Measurements from ENCODE around the gene DEGS1. TPM values are rescaled to one million over a fixed set of nuclear protein-coding genes. Genes with fewer than 3 reads are reported as not detected.

The DEGS1 gene
- total RNA-seq, 1 experiment from 2014 or later: 59.8 TPM

GRCh38 chr1:224133741-224134299 is 49.2 kb upstream of the DEGS1 start:
- no peak overlapping the region for H4K8ac ChIP-seq (replicated peaks; ENCODE audit: insufficient read length, low read depth, low read length)
- H4K5ac ChIP-seq (ENCODE audit: insufficient read length, low read depth, low read length): no peak overlapping the region
- H3K27me3 Mint-ChIP-seq (ENCODE audit: low read depth): no peaks in the 10 kb centered on the region
- no peak for TF ChIP-seq CTCF (conservative IDR thresholded peaks at IDR 0.05)
- WGBS (ENCODE audit: extremely low coverage, insufficient read length, low lambda C conversion rate): no CpG with 5 or more reads among the region's 5 CpGs
- no peaks in the 10 kb centered on the region for H3K4me1 ChIP-seq (ENCODE audit: insufficient read depth, low read length)
- no peaks in the 10 kb centered on the region; a peak in 1 of 5 replicates for H3K9me3 Mint-ChIP-seq
- no peak overlapping the region for H3K4me3 Mint-ChIP-seq
- H3K56ac ChIP-seq (ENCODE audit: insufficient read length, low read depth, low read length): no peak overlapping the region
- H3K27ac Mint-ChIP-seq: no peak overlapping the region
- H2BK120ac ChIP-seq (ENCODE audit: low read depth, low read length, poor library complexity, severe bottlenecking): no peak overlapping the region
- no peak overlapping the region for H3K4me2 ChIP-seq (ENCODE audit: insufficient read depth, insufficient read length, low read length)
- no peaks in the 10 kb centered on the region for H3K4me1 Mint-ChIP-seq
- no peaks in the 10 kb centered on the region for H3K23me2 ChIP-seq (ENCODE audit: insufficient read length, low read depth, low read length, poor library complexity, severe bottlenecking)
- H2BK15ac ChIP-seq (ENCODE audit: low read depth, low read length): no peak overlapping the region
- peaks cover 2% of the 10 kb centered on the region for H3K79me1 ChIP-seq (ENCODE audit: insufficient read depth, low read depth, low read length, poor library complexity, severe bottlenecking)
- H3K36me3 Mint-ChIP-seq (ENCODE audit: insufficient read depth in 1 of 3, low read depth in 3 of 3): peaks cover 31 to 68% (median 60%) of the 10 kb centered on the region in 3 experiments; a peak in 6 of 7 replicates
- H3K9ac ChIP-seq (ENCODE audit: extremely low read depth, insufficient read length, low read length): no peak overlapping the region
- H2AFZ ChIP-seq (ENCODE audit: low read length): no peak overlapping the region
- H3K27me3 ChIP-seq (ENCODE audit: insufficient read depth, low read length): no peaks in the 10 kb centered on the region
- H2AK5ac ChIP-seq (ENCODE audit: insufficient read length, low read length): no peak overlapping the region
- H3K9me3 ChIP-seq (ENCODE audit: control insufficient read depth, low read depth, low read length): no peaks in the 10 kb centered on the region
- no peak overlapping the region for H4K91ac ChIP-seq (ENCODE audit: insufficient read length, low read depth, low read length)
- no peak overlapping the region for H3K23ac ChIP-seq (ENCODE audit: insufficient read length, low read depth, low read length)
- H4K20me1 ChIP-seq (ENCODE audit: control insufficient read depth, insufficient read depth, insufficient read length): no peaks in the 10 kb centered on the region
- no peak overlapping the region for H3K14ac ChIP-seq (ENCODE audit: insufficient read depth, low read length)
- H2BK12ac ChIP-seq (ENCODE audit: insufficient read length, low read depth, low read length): no peak overlapping the region
- no peak for DNase-seq
- no peak overlapping the region for H3K27ac ChIP-seq (ENCODE audit: insufficient read length, low read depth, low read length)
- H2BK20ac ChIP-seq (ENCODE audit: low read depth, low read length, poor library complexity, severe bottlenecking): no peak overlapping the region
- H3K4ac ChIP-seq (ENCODE audit: low read depth, low read length): no peak overlapping the region
- H3T11ph ChIP-seq (ENCODE audit: low read length): no peak overlapping the region
- no peaks in the 10 kb centered on the region for H3K79me2 ChIP-seq (ENCODE audit: insufficient read depth, low read length)
- H3K18ac ChIP-seq (ENCODE audit: insufficient read length, low read depth, low read length): no peak overlapping the region
- no peak overlapping the region for H2BK5ac ChIP-seq (ENCODE audit: insufficient read length, low read length)
